HT-29 (cell line): ENCODE data around the gene THAP4. TPM values are rescaled to one million over a fixed set of nuclear protein-coding genes. Genes with fewer than 3 reads are reported as not detected.
A peak's percentile ranks its signal among the peaks of the same experiment; 100 is the strongest.
"Not testable (repeated sequence)": the region's sequence is repeated elsewhere in the genome, so short reads cannot be mapped to it uniquely, and the experiment has no call there.

Source experiments
- DNase-seq: peaks from one replicate; pipeline ENCODE4 v3.0.0-alpha.2; 2015; ENCODE audit warnings: low spot score
- total RNA-seq: library from RNA; depleted of rRNA; stranded (reverse); fragments of >200 nt; shearing (Covaris generic); gene quantifications from 2 replicates; pipeline ENCODE4 v1.2.3, GENCODE V29; 2014

The THAP4 gene
- total RNA-seq, 1 experiment from 2014 or later, result 115 TPM

GRCh38 chr2:241586564-241587264, 50.2 kb downstream of the THAP4 start:
- no peak for DNase-seq

- DNase-seq, result peak; percentile 94
Observed at GRCh38 chr2:241584436-241584835, 52.5 kb downstream of the THAP4 start.

GRCh38 chr2:241582806-241583205, 54.2 kb downstream of the THAP4 start:
- no peak for DNase-seq

- DNase-seq, result no peak
Observed at GRCh38 chr2:241582328-241582727, 54.6 kb downstream of the THAP4 start.

- DNase-seq, result no peak
Observed at GRCh38 chr2:241579281-241579680, 57.7 kb downstream of the THAP4 start.

GRCh38 chr2:241577413-241578122, 59.4 kb downstream of the THAP4 start:
- no peak for DNase-seq

GRCh38 chr2:241576293-241576654, 60.7 kb downstream of the THAP4 start:
- no peak for DNase-seq

- no peak for DNase-seq
Observed at GRCh38 chr2:241575624-241576292, 61.2 kb downstream of the THAP4 start.

- DNase-seq, result no peak
Observed at GRCh38 chr2:241574911-241575623, 61.9 kb downstream of the THAP4 start.

- no peak for DNase-seq
Observed at GRCh38 chr2:241573741-241574140, 63.2 kb downstream of the THAP4 start.

GRCh38 chr2:241572915-241573651, 63.9 kb downstream of the THAP4 start:
- not testable (repeated sequence) for DNase-seq

GRCh38 chr2:241571821-241572620, 64.9 kb downstream of the THAP4 start:
- DNase-seq, result no peak

GRCh38 chr2:241570961-241571581, 65.9 kb downstream of the THAP4 start:
- DNase-seq, result no peak

GRCh38 chr2:241569831-241570281, 67.1 kb downstream of the THAP4 start:
- DNase-seq, result no peak

- DNase-seq, result no peak
Observed at GRCh38 chr2:241568726-241569125, 68.2 kb downstream of the THAP4 start.

GRCh38 chr2:241567776-241568175, 69.2 kb downstream of the THAP4 start:
- no peak for DNase-seq

GRCh38 chr2:241567266-241567665, 69.7 kb downstream of the THAP4 start:
- DNase-seq, result not testable (repeated sequence)

GRCh38 chr2:241566468-241566867, 70.5 kb downstream of the THAP4 start:
- no peak for DNase-seq

- not testable (repeated sequence) for DNase-seq
Observed at GRCh38 chr2:241566021-241566420, 70.9 kb downstream of the THAP4 start.

GRCh38 chr2:241565411-241565810, 71.5 kb downstream of the THAP4 start:
- no peak for DNase-seq
